Renal cortex interstitium (tissue), 11 donors: ENCODE results near the gene USP9Y. TPM values are rescaled to one million over a fixed set of nuclear protein-coding genes. Genes with fewer than 3 reads are reported as not detected.

Experiments
- DNase-seq, 11 donors: peaks; one replicate each; pipeline ENCODE4 v3.0.0-alpha.2; 2013; ENCODE audit warnings: low read depth in 9 of 11, low spot score in 4 of 11; ENCODE audit errors: extremely low read depth in 1 of 11
- polyA plus RNA-seq, 3 donors: library from polyadenylated mRNA; unstranded; fragments of 120-200 nt; gene quantifications; one replicate each; pipeline ENCODE4 v1.2.1, GENCODE V29; 2013; ENCODE audit not compliant: insufficient read length in 3 of 3

The USP9Y gene
- polyA plus RNA-seq, 3 donors, result 0.48 to 48.5 (median 37.5) TPM

DNA sequence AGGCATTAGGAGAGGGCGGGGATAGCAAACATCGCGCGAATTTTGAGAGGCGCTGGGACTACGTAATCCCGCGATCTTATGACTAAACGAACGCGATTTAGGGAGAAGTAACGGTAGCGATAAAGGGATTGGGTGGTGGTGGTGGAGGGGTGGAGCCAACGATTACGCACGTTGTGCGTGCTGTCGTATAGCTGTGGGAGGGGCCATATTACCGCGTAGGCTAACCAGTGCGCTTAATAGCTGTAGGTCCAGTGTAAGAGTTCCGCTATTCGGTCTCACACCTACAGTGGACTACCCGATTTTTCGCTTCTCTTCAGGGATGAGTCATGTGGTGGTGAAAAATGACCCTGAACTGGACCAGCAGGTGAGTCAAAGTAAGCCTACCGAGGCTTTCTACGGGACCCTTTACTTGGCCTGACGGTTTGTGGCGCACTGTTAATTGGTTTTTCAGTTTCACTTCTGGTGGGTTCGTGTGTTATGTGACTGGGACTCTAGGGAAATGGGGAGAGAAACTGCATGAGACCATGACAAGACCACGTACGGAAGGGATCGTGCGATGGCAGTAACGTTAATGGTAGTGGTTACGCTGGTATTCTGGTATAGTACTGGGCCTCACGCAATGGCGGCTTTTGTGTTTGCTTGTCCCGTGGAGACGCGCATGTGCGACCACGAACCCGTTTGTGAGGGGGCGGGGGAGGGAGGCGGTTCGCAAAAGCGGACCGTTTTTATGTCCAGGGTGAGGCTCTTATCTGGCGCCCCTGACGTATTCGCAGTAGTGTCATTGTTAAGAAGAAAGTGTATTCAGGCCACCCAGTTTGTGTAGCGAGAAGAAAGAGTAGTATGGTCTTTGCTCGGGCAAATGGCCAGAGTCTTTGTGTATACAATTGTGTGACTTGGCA, 203.8 kb downstream of the USP9Y start, which contains the start of gene DDX3Y:
Gene DDX3Y, plus strand, starts transcription at position 251 of the 899 bp plus-strand sequence. Its CDS starts 69 bp downstream, at position 320.
- peak in 6 of 11 donors; percentile 70 to 94 (median 82) for DNase-seq

DNA sequence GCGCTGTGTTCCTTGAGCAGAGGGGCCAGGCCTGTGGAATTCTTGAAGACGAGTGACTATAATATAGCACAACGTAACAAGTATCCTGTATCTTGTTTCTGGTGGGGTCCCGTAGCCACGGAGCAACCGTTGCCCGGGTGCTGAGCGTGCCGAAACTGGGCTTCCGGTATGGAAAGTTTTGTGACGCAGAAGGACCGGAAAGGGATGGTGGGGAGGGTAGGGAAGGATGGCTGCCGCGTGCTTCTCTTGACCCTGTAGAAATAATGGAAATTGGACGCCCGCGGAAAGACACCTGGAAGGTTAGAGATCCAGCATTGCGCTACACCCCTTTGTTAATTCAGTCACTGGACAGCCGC, 204.5 kb downstream of the USP9Y start:
- DNase-seq, result peak in 6 of 11 donors; percentile 48 to 75 (median 56)

DNA sequence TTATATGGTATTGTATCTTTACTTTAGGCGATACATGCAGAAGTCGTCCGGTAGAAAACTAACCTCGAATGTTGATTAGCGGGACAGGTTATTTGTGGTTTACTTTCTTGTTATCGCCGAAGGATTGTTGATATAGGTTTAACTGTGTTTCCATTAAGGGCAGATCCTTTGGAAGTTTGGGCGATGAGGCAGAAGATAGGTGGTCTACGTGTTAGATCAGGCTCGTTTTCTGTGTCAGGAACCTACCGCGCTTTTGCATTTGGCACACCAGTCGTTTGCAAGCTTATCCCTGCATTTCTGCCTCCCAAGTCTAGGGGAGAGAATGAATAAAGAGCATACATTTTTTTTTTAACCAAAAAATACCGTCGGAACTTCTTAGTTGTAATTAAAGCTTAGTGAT, 204.9 kb downstream of the USP9Y start:
- DNase-seq, result peak in 2 of 11 donors; percentile 15 to 17

Other genes starting within 250 kb of the USP9Y start
- gene DDX3Y, start 203.6 kb downstream of the USP9Y start, polyA plus RNA-seq, result 100 to 1,000 TPM in 1 of 3 donors, 10 to 100 TPM in 1, under 1 TPM in 1; 0.41 to 127 (median 97.5) TPM